ENCODE results near the gene HGFAC.

HGFAC gene

GRCh38 chr4:3445829-3446545 is 4.2 kb downstream of the HGFAC start:
- no peak overlapping the region for H3K4me3 ChIP-seq (ENCODE audit: low read length)
- DNase-seq (ENCODE audit: low read depth) = no peak
- no peak for TF ChIP-seq CTCF (IDR thresholded peaks at IDR 0.05; ENCODE audit: insufficient read depth, low read depth, low read length, missing control alignments)

- no peak overlapping the region for H3K4me3 ChIP-seq (ENCODE audit: low read length)
- DNase-seq (ENCODE audit: low read depth) = no peak
- TF ChIP-seq CTCF (IDR thresholded peaks at IDR 0.05; ENCODE audit: insufficient read depth, low read depth, low read length, missing control alignments) = no peak
These were observed 5.0 kb downstream of the HGFAC start for GRCh38 chr4:3446631-3447320.

- TF ChIP-seq CTCF (IDR thresholded peaks at IDR 0.05; ENCODE audit: insufficient read depth, low read depth, low read length, missing control alignments) = no peak
- no peak for DNase-seq (ENCODE audit: low read depth)
- no peak overlapping the region for H3K4me3 ChIP-seq (ENCODE audit: low read length)
These were observed 5.9 kb downstream of the HGFAC start for GRCh38 chr4:3447431-3448395.

DNA sequence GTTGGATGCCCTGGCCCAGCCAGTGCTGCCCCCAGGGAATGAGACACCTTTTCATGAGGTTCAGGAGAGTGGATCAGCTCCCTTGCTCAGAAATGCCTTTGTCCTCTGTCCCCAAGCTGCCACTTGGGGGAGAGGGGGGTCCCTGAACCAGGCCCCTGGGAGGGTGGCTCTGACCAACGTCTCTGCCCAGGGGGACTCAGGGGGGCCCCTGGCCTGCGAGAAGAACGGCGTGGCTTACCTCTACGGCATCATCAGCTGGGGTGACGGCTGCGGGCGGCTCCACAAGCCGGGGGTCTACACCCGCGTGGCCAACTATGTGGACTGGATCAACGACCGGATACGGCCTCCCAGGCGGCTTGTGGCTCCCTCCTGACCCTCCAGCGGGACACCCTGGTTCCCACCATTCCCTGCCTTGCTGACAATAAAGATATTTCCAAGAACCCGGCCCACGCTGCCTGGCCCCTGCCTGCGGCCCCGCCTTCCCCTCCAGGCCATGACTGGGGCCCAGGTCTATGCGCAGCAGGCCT is 7.3 kb downstream of the HGFAC start:
- TF ChIP-seq CTCF (IDR thresholded peaks at IDR 0.05; ENCODE audit: insufficient read depth, low read depth, low read length, missing control alignments) = no peak
- H3K4me3 ChIP-seq (ENCODE audit: low read length) = no peak overlapping the region
- DNase-seq (ENCODE audit: low read depth) = no peak

DNA sequence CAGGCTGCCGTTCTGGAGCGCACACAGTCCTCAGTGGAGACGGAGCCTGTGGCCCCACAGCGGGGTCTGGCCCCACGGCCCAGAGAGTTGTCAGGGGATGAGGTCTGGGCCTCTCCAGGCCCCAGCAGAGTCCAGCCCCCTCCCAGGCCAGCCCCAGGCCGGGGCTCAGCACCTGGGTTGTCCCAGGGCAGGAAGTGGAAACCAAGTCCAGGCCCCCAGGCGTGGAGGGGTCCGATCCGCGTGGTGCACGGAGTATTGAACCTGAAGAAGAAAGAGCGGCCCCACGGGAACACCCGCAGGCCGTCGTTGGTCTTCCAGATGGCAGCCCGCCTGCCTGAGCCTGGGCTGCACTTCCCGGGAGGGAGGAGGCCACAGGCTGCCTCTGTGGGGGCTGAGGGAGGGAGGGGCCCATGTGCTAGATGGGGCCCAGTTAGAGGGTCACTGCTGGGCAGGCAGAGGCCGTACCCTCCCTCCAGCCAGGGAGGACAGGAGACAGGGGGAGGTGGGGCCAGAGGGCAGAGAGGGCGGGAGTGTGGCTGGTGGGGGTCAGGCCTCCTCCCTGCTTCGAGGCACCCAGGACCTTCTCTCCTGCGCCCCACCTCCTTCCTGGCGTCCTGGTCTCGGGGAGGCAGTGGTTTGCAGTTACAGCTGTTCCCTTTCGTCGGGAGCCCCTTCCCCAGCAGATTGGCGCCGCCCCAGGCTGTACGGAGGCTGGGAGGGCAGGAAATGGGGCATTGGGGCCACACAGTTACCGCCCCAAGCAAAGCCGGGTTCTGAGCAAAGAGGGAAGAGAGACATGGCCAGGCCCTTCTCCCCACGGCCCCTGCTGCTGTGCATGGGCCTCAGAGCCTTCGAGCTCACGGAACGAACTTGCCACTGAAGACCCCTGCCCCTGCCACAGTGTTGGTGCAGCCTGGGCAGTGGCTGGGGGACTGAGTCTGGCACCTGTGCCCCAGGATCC is 8.1 kb downstream of the HGFAC start:
- TF ChIP-seq CTCF (IDR thresholded peaks at IDR 0.05; ENCODE audit: insufficient read depth, low read depth, low read length, missing control alignments) = no peak
- DNase-seq (ENCODE audit: low read depth) = no peak
- no peak overlapping the region for H3K4me3 ChIP-seq (ENCODE audit: low read length)

GRCh38 chr4:3450643-3451042 is 8.9 kb downstream of the HGFAC start:
- no peak for TF ChIP-seq CTCF (IDR thresholded peaks at IDR 0.05; ENCODE audit: insufficient read depth, low read depth, low read length, missing control alignments)
- no peak overlapping the region for H3K4me3 ChIP-seq (ENCODE audit: low read length)
- no peak for DNase-seq (ENCODE audit: low read depth)

Data from epithelial cell of esophagus (primary cell).